GM12878 (cell line): ENCODE measurements around the gene TPGS1. TPM values are rescaled to one million over a fixed set of nuclear protein-coding genes. Genes with fewer than 3 reads are reported as not detected.

Experiments used
- BACH1 ChIP-seq: fragments of 450-650 bp; IDR thresholded peaks from 2 replicates; pipeline ENCODE4 v1.6.1; 2017; ENCODE audit warnings: mild to moderate bottlenecking, borderline replicate concordance
- BCLAF1 ChIP-seq: fragments of 450-650 bp; IDR thresholded peaks from 2 replicates; pipeline ENCODE4 v1.6.1; 2017; ENCODE audit warnings: antibody characterized with exemption, mild to moderate bottlenecking, moderate library complexity
- BHLHE40 ChIP-seq, 2 experiments: fragments of 450-650 bp in 1 of 2; IDR thresholded peaks; 2 replicates each; pipeline ENCODE4 v1.6.1; 2011 to 2017; ENCODE audit warnings: low read depth in 2 of 2, borderline replicate concordance in 1 of 2, improper control_type of control experiment in 1 of 2, low read length in 1 of 2, mild to moderate bottlenecking in 1 of 2
- FOS ChIP-seq: IDR thresholded peaks from 3 replicates; pipeline ENCODE4 v1.6.1; 2011; ENCODE audit warnings: borderline replicate concordance; ENCODE audit not compliant: insufficient read length; ENCODE audit errors: extremely low read depth
- HCFC1 ChIP-seq: fragments of 150-350 bp; IDR thresholded peaks from 2 replicates; pipeline ENCODE4 v1.6.1; 2014; ENCODE audit warnings: low read length
- HSF1 ChIP-seq: fragments of 150-350 bp; IDR thresholded peaks from 2 replicates; pipeline ENCODE4 v1.6.1; 2014; ENCODE audit warnings: mild to moderate bottlenecking, low read depth, low read length
- MXI1 ChIP-seq: fragments of 150-350 bp; IDR thresholded peaks from 2 replicates; pipeline ENCODE4 v1.6.1; 2011; ENCODE audit warnings: low read depth, mild to moderate bottlenecking, inconsistent platforms, low read length, improper control_type of control experiment
- POLR2AphosphoS2 ChIP-seq: IDR thresholded peaks from 2 replicates; pipeline ENCODE4 v1.6.1; 2011; ENCODE audit warnings: low read depth, mild to moderate bottlenecking, low read length, improper control_type of control experiment, moderate library complexity
- RB1 ChIP-seq: fragments of 450-650 bp; formaldehyde crosslinking; IDR thresholded peaks from 2 replicates; pipeline ENCODE4 v1.6.1; 2017; ENCODE audit warnings: mild to moderate bottlenecking, borderline replicate concordance
- RUNX3 ChIP-seq: IDR thresholded peaks from 2 replicates; pipeline ENCODE4 v1.6.1; 2012; ENCODE audit warnings: low read length, inconsistent platforms
- SMARCA5 ChIP-seq: fragments of 450-650 bp; IDR thresholded peaks from 2 replicates; pipeline ENCODE4 v1.6.1; 2017; ENCODE audit warnings: mild to moderate bottlenecking
- SP1 ChIP-seq: IDR thresholded peaks from one replicate; pipeline ENCODE4 v1.6.1; 2011; ENCODE audit warnings: low read depth, low read length
- SREBF1 ChIP-seq: IDR thresholded peaks from 2 replicates; pipeline ENCODE4 v1.6.1; 2012; ENCODE audit warnings: mild to moderate bottlenecking, low read length
- SRF ChIP-seq, 2 experiments: IDR thresholded peaks; 2 replicates each; pipeline ENCODE4 v1.6.1; 2011; ENCODE audit warnings: low read depth in 2 of 2, low read length in 2 of 2, mild to moderate bottlenecking in 1 of 2, moderate library complexity in 1 of 2
- TAF1 ChIP-seq: IDR thresholded peaks from 2 replicates; pipeline ENCODE4 v1.6.1; 2011; ENCODE audit warnings: mild to moderate bottlenecking, low read depth, low read length, borderline replicate concordance
- YY1 ChIP-seq: IDR thresholded peaks from 2 replicates; pipeline ENCODE4 v1.6.1; 2011; ENCODE audit warnings: low read depth, mild to moderate bottlenecking, low read length
- polyA plus RNA-seq, 11 experiments: library from polyadenylated mRNA; depleted of rRNA in 4 of 11; unstranded in 6 of 11; stranded (reverse) in 5 of 11; fragments of >200 nt; fragmentation: Nextera tagmentation in 4 of 11; fragmentation: Illumina TruSeq in 1 of 11; extraction: Ambion mirVana in 4 of 11; extraction: Trizol in 1 of 11; gene quantifications; 1 replicate in 1 of 11; 2 replicates in 10 of 11; pipeline versions ENCODE4 v1.2.1 to v1.2.3, GENCODE V29; 2011 to 2016; ENCODE audit warnings: inconsistent platforms in 2 of 11, missing spikeins in 2 of 11, low read depth in 1 of 11
- total RNA-seq, 4 experiments: library from RNA; depleted of rRNA in 3 of 4; stranded (reverse); fragments of >200 nt in 3 of 4; fragmentation: Illumina TruSeq in 1 of 4; extraction: Trizol in 1 of 4; gene quantifications; 2 replicates each; pipeline versions ENCODE4 v1.2.1 to v1.2.3, GENCODE V29; 2013 to 2021
- TF ChIP-seq, protein P1 (sequence below): IDR thresholded peaks from 2 replicates; pipeline ENCODE4 v1.6.1; 2012; ENCODE audit warnings: low read depth, low read length, improper control_type of control experiment
- TF ChIP-seq, protein P2 (sequence below): IDR thresholded peaks from 2 replicates; pipeline ENCODE4 v1.6.1; 2012; ENCODE audit warnings: low read depth, low read length, improper control_type of control experiment

TPGS1 gene
- total and polyA plus RNA-seq, 10 of the 15 experiments (the other 5 are each of a cell fraction or from before 2014, with no cell fraction given) = 0.24 to 24.7 (median 7.7) TPM; not detected in 2

GRCh38 chr19:488505-489417 lies 18.5 kb upstream of the TPGS1 start (continued):
- 0 out of 2 replicates have a peak, but pooled peaks have one; percentile 12 for TF ChIP-seq MXI1
- TF ChIP-seq SP1 = peak; percentile 55
- TF ChIP-seq BCLAF1 = 0 out of 2 replicates have a peak, but pooled peaks have one; percentile 29
- TF ChIP-seq TAF1 = peak; percentile 83; the same call in 1 of the 2 replicates
- TF ChIP-seq RUNX3 = peak; percentile 85
- TF ChIP-seq BHLHE40 (IDR thresholded peaks at IDR 0.05; ENCODE audit: borderline replicate concordance in 1 of 2, low read depth in 2 of 2, low read length in 1 of 2) = peak; percentile 46 to 80; a peak in 3 of 4 replicates
- TF ChIP-seq, protein P1, sequence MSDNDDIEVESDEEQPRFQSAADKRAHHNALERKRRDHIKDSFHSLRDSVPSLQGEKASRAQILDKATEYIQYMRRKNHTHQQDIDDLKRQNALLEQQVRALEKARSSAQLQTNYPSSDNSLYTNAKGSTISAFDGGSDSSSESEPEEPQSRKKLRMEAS = 0 out of 2 replicates have a peak, but pooled peaks have one; percentile 19
- peak; percentile 82 for TF ChIP-seq SMARCA5
- TF ChIP-seq HCFC1 = peak; percentile 98
- TF ChIP-seq HSF1 = no peak
- peak; percentile 92 for TF ChIP-seq BACH1
- TF ChIP-seq, protein P2, sequence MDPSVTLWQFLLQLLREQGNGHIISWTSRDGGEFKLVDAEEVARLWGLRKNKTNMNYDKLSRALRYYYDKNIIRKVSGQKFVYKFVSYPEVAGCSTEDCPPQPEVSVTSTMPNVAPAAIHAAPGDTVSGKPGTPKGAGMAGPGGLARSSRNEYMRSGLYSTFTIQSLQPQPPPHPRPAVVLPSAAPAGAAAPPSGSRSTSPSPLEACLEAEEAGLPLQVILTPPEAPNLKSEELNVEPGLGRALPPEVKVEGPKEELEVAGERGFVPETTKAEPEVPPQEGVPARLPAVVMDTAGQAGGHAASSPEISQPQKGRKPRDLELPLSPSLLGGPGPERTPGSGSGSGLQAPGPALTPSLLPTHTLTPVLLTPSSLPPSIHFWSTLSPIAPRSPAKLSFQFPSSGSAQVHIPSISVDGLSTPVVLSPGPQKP = peak; percentile 67
- peak in 1 of 2 experiments; percentile 42; a peak in 1 of 4 replicates for TF ChIP-seq SRF (IDR thresholded peaks at IDR 0.05; ENCODE audit: low read depth in 2 of 2, low read length in 2 of 2)
- peak; percentile 96 for TF ChIP-seq RB1
- TF ChIP-seq SREBF1 = peak; percentile 68; the same call in 1 of the 2 replicates
- peak; percentile 55; the same call in 1 of the 2 replicates for TF ChIP-seq POLR2AphosphoS2
- peak; percentile 88 for TF ChIP-seq YY1
- TF ChIP-seq FOS = no peak
